ENCODE data around the gene ZSWIM1. TPM values are rescaled to one million over a fixed set of nuclear protein-coding genes. Genes with fewer than 3 reads are reported as not detected.

Gene ZSWIM1
- total RNA-seq, 1 experiment from 2014 or later: 13.0 TPM

DNA sequence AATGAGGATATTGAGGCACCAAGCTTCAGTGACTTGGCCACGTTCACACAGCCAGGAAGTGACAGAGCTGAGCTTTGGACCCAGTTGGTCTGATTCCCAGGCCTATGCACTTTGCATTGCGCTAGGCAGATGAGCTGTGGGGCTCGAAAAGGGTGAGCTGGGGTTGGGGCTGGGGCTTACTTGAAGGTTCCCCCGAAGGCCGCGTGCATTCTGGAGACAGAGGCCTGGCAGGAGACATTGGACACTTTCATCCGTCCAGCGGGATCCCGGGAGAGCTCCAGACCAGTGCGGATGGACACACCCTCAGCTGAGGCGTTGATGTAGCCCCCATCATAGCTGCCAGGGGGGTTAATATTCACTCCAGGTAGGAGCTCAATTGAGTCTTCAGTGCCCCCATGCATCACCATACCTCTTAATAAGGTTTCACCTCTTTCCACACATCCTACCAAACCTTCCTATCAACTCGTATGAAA is 28.3 kb downstream of the ZSWIM1 start:
- DNase-seq (ENCODE audit: low read depth, low spot score) (no peak), ATAC-seq (no peak)
- CTCF ChIA-PET: interaction anchor here (0.5 kb wide), 1 partner anchor 10 kb away, joined by 3 read pairs; no protein-coding TSS in a partner anchor
- no peaks in the 10 kb centered on the region for H3K27me3 ChIP-seq (ENCODE audit: insufficient read depth, low read length)
- no peaks in the 10 kb centered on the region for H3K79me2 ChIP-seq (ENCODE audit: insufficient read depth, low read length)
- H3K9me2 ChIP-seq (ENCODE audit: insufficient read depth): no peaks in the 10 kb centered on the region
- RAD21 ChIA-PET (ENCODE audit: low non-redundant PET in 1 of 2, low total read pairs in 2 of 2, uncharacterized antibody in 2 of 2, unreplicated experiment in 2 of 2): no interaction called here
- no peaks in the 10 kb centered on the region for H4K20me1 ChIP-seq (ENCODE audit: insufficient read depth)
- intact Hi-C loops (cut with micrococcal nuclease): no loop called here
- no TSS peak for BruUV-seq (replicated peaks)
- TF ChIP-seq SRF (IDR thresholded peaks at IDR 0.05; ENCODE audit: low read depth) (no peak), EGR1 (IDR thresholded peaks at IDR 0.05; ENCODE audit: low read depth) (no peak), ELF1 (IDR thresholded peaks at IDR 0.05; ENCODE audit: borderline replicate concordance, low read depth) (no peak), POLR2AphosphoS5 (IDR thresholded peaks at IDR 0.05; ENCODE audit: low read depth, low read length) (no peak), EZH2phosphoT487 (IDR thresholded peaks at IDR 0.05; ENCODE audit: borderline replicate concordance) (no peak), SP1 (IDR thresholded peaks at IDR 0.05; ENCODE audit: low read depth) (no peak), YY1 (IDR thresholded peaks at IDR 0.05; ENCODE audit: extremely low read depth, insufficient replicate concordance, low read depth, low read length) (no peak)
- TF ChIP-seq, protein P1, sequence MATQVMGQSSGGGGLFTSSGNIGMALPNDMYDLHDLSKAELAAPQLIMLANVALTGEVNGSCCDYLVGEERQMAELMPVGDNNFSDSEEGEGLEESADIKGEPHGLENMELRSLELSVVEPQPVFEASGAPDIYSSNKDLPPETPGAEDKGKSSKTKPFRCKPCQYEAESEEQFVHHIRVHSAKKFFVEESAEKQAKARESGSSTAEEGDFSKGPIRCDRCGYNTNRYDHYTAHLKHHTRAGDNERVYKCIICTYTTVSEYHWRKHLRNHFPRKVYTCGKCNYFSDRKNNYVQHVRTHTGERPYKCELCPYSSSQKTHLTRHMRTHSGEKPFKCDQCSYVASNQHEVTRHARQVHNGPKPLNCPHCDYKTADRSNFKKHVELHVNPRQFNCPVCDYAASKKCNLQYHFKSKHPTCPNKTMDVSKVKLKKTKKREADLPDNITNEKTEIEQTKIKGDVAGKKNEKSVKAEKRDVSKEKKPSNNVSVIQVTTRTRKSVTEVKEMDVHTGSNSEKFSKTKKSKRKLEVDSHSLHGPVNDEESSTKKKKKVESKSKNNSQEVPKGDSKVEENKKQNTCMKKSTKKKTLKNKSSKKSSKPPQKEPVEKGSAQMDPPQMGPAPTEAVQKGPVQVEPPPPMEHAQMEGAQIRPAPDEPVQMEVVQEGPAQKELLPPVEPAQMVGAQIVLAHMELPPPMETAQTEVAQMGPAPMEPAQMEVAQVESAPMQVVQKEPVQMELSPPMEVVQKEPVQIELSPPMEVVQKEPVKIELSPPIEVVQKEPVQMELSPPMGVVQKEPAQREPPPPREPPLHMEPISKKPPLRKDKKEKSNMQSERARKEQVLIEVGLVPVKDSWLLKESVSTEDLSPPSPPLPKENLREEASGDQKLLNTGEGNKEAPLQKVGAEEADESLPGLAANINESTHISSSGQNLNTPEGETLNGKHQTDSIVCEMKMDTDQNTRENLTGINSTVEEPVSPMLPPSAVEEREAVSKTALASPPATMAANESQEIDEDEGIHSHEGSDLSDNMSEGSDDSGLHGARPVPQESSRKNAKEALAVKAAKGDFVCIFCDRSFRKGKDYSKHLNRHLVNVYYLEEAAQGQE (IDR thresholded peaks at IDR 0.05; ENCODE audit: low read depth): no peak
- TF ChIP-seq, protein P2, sequence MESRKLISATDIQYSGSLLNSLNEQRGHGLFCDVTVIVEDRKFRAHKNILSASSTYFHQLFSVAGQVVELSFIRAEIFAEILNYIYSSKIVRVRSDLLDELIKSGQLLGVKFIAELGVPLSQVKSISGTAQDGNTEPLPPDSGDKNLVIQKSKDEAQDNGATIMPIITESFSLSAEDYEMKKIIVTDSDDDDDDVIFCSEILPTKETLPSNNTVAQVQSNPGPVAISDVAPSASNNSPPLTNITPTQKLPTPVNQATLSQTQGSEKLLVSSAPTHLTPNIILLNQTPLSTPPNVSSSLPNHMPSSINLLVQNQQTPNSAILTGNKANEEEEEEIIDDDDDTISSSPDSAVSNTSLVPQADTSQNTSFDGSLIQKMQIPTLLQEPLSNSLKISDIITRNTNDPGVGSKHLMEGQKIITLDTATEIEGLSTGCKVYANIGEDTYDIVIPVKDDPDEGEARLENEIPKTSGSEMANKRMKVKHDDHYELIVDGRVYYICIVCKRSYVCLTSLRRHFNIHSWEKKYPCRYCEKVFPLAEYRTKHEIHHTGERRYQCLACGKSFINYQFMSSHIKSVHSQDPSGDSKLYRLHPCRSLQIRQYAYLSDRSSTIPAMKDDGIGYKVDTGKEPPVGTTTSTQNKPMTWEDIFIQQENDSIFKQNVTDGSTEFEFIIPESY (IDR thresholded peaks at IDR 0.05; ENCODE audit: extremely low read depth, insufficient replicate concordance, low read length): no peak
- TF ChIP-seq, protein P3, sequence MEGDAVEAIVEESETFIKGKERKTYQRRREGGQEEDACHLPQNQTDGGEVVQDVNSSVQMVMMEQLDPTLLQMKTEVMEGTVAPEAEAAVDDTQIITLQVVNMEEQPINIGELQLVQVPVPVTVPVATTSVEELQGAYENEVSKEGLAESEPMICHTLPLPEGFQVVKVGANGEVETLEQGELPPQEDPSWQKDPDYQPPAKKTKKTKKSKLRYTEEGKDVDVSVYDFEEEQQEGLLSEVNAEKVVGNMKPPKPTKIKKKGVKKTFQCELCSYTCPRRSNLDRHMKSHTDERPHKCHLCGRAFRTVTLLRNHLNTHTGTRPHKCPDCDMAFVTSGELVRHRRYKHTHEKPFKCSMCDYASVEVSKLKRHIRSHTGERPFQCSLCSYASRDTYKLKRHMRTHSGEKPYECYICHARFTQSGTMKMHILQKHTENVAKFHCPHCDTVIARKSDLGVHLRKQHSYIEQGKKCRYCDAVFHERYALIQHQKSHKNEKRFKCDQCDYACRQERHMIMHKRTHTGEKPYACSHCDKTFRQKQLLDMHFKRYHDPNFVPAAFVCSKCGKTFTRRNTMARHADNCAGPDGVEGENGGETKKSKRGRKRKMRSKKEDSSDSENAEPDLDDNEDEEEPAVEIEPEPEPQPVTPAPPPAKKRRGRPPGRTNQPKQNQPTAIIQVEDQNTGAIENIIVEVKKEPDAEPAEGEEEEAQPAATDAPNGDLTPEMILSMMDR (IDR thresholded peaks at IDR 0.05 in 2 of 3, conservative IDR thresholded peaks at IDR 0.05 in 1 of 3; ENCODE audit: borderline replicate concordance in 1 of 3, insufficient read depth in 1 of 3, low read depth in 2 of 3, low read length in 2 of 3): no peak
- TF ChIP-seq, protein P4, sequence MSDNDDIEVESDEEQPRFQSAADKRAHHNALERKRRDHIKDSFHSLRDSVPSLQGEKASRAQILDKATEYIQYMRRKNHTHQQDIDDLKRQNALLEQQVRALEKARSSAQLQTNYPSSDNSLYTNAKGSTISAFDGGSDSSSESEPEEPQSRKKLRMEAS (IDR thresholded peaks at IDR 0.05): no peak
- H3K27ac ChIP-seq (ENCODE audit: low read depth, low read length): no peak overlapping the region
- no peaks in the 10 kb centered on the region for H3K36me3 ChIP-seq (ENCODE audit: control insufficient read depth in 1 of 2, insufficient read depth in 2 of 2, low read length in 2 of 2)
- no peaks in the 10 kb centered on the region for H3K9me3 ChIP-seq (ENCODE audit: control insufficient read depth in 1 of 2, insufficient read depth in 1 of 2, low read depth in 1 of 2, low read length in 2 of 2)
- H3K4me3 ChIP-seq (replicated peaks in 1 of 2; ENCODE audit: low read depth in 1 of 2, low read length in 2 of 2): no peak overlapping the region
- POLR2A ChIA-PET: interaction anchor here (0.6 to 1.6 kb wide), 2 partner anchors 20 to 26 kb away, joined by 3 read pairs; no protein-coding TSS in a partner anchor
- H3K4me2 ChIP-seq (ENCODE audit: low read length): no peak overlapping the region
- H3K4me1 ChIP-seq (ENCODE audit: control insufficient read depth in 1 of 2, insufficient read depth in 2 of 2, low read length in 2 of 2): peaks cover 5 to 33% of the 10 kb centered on the region in 2 experiments
- H2AFZ ChIP-seq (ENCODE audit: low read depth, low read length, poor library complexity, severe bottlenecking): no peak overlapping the region
- no peak overlapping the region for H3K9ac ChIP-seq (ENCODE audit: low read length)

Measured in HCT116 (cell line).